ENCODE measurements around the gene SRRD. TPM values are rescaled to one million over a fixed set of nuclear protein-coding genes. Genes with fewer than 3 reads are reported as not detected.

The SRRD gene
- total RNA-seq, 1 experiment from 2014 or later: 25.1 TPM

- Mint-ChIP-seq H3K4me1 (peaks cover 12% of the 10 kb centered on the region), H3K4me3 (no peak overlapping the region), H3K9me3 (no peaks in the 10 kb centered on the region), H3K27ac (no peak overlapping the region), H3K27me3 (ENCODE audit: low read depth) (no peaks in the 10 kb centered on the region), H3K36me3 (peaks cover 51% of the 10 kb centered on the region)
- no peak for TF ChIP-seq TP53 (CRISPR knock-in tag; IDR thresholded peaks at IDR 0.05)
- TF ChIP-seq ESRRA (CRISPR knock-in tag; IDR thresholded peaks at IDR 0.05; ENCODE audit: borderline replicate concordance): no peak
- TF ChIP-seq ZNF263 (CRISPR knock-in tag; IDR thresholded peaks at IDR 0.05; ENCODE audit: low read depth): no peak
- TF ChIP-seq TCF7 (CRISPR knock-in tag; IDR thresholded peaks at IDR 0.05; ENCODE audit: low read depth): no peak
- no peak for TF ChIP-seq OVOL2 (CRISPR knock-in tag; IDR thresholded peaks at IDR 0.05; ENCODE audit: borderline replicate concordance)
- no peak for TF ChIP-seq RELA (CRISPR knock-in tag; IDR thresholded peaks at IDR 0.05; ENCODE audit: borderline replicate concordance)
- TF ChIP-seq ZNF281 (CRISPR knock-in tag; IDR thresholded peaks at IDR 0.05): no peak
- TF ChIP-seq CDX4 (CRISPR knock-in tag; IDR thresholded peaks at IDR 0.05; ENCODE audit: borderline replicate concordance): no peak
- no peak for TF ChIP-seq ZNF671 (CRISPR knock-in tag; IDR thresholded peaks at IDR 0.05)
- TF ChIP-seq ATF2 (CRISPR knock-in tag; IDR thresholded peaks at IDR 0.05; ENCODE audit: borderline replicate concordance, low read depth): no peak
- no peak for TF ChIP-seq ARID4B (CRISPR knock-in tag; IDR thresholded peaks at IDR 0.05; ENCODE audit: borderline replicate concordance)
- no peak for TF ChIP-seq ATF3 (CRISPR knock-in tag; conservative IDR thresholded peaks at IDR 0.05)
- no peak for TF ChIP-seq EMX1 (CRISPR knock-in tag; IDR thresholded peaks at IDR 0.05)
- TF ChIP-seq NR1H2 (CRISPR knock-in tag; IDR thresholded peaks at IDR 0.05): no peak
- CTCF ChIA-PET: no interaction called here
- ATAC-seq (no peak), DNase-seq (ENCODE audit: low spot score) (no peak)
- POLR2A ChIA-PET: no interaction called here
Measured at GRCh38 chr22:26487996-26488395, 4.3 kb downstream of the SRRD start.

- peaks cover 64% of the 10 kb centered on the region for H3K36me3 Mint-ChIP-seq
- ChIA-PET POLR2A (no interaction called here), CTCF (no interaction called here)
- no peaks in the 10 kb centered on the region for H3K9me3 Mint-ChIP-seq
- ATAC-seq (no peak), DNase-seq (ENCODE audit: low spot score) (no peak)
- H3K27ac Mint-ChIP-seq: no peak overlapping the region; the same call in 1 of the 2 replicates
- H3K4me1 Mint-ChIP-seq: peaks cover 7% of the 10 kb centered on the region
- no peaks in the 10 kb centered on the region for H3K27me3 Mint-ChIP-seq (ENCODE audit: low read depth)
- no peak for TF ChIP-seq TEAD4 (CRISPR knock-in tag; IDR thresholded peaks at IDR 0.05)
- TF ChIP-seq ZNF281 (CRISPR knock-in tag; IDR thresholded peaks at IDR 0.05): no peak
- no peak for TF ChIP-seq ERG (CRISPR knock-in tag; IDR thresholded peaks at IDR 0.05)
- no peak for TF ChIP-seq CTCF (IDR thresholded peaks at IDR 0.05)
- no peak for TF ChIP-seq CREM (CRISPR knock-in tag; IDR thresholded peaks at IDR 0.05)
- no peak overlapping the region for H3K4me3 Mint-ChIP-seq
Measured at GRCh38 chr22:26489447-26490036, 5.9 kb downstream of the SRRD start.
